Activated CD8-positive, alpha-beta memory T cell treated with anti-CD3 and anti-CD28 coated beads for 1 hour (primary cell): ENCODE measurements around the gene RNASEH2A.

Experiments used
- DNase-seq, 2 donors: peaks; one replicate each; pipeline ENCODE4 v3.0.0-alpha.2; 2020; ENCODE audit warnings: low read depth in 1 of 2; ENCODE audit errors: extremely low read depth in 1 of 2

The RNASEH2A gene

GRCh38 chr19:12847159-12848139, 41.1 kb downstream of the RNASEH2A start:
- DNase-seq: peak; percentile 53 to 77

GRCh38 chr19:12856653-12857052, 50.3 kb downstream of the RNASEH2A start:
- no peak for DNase-seq

- DNase-seq: no peak
These were observed 51.9 kb downstream of the RNASEH2A start for GRCh38 chr19:12858041-12858928.

DNA sequence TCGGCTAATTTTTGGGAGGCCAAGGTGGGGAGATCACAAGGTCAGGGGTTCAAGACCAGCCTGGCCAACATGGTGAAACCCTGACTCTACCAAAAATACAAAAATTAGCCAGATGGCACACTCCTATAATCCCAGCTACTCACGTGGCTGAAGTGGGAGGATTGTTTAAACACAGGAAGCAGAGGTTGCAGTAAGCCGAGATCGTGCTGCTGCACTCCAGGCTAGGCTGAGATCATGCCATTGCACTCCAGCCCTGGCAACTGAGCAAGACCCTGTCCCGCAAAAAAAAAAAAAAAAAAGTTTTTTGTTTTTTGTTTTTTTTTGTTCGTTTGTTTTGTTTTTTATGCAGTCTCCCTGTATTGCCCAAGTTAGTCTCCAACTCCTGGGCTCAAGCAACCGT, 53.2 kb downstream of the RNASEH2A start:
- no peak for DNase-seq
